H1 (cell line): Measurements from ENCODE around the gene FAM219A. TPM values are rescaled to one million over a fixed set of nuclear protein-coding genes. Genes with fewer than 3 reads are reported as not detected.

ENCODE experiments used
- BCL11A ChIP-seq, 2 experiments: IDR thresholded peaks; one replicate each; pipeline ENCODE4 v1.6.1; 2011; ENCODE audit warnings: low read depth in 2 of 2, low read length in 2 of 2, mild to moderate bottlenecking in 2 of 2
- JUN ChIP-seq: IDR thresholded peaks from 2 replicates; pipeline ENCODE4 v1.6.1; 2011; ENCODE audit warnings: low read depth, mild to moderate bottlenecking, improper control_type of control experiment, low read length
- KDM4A ChIP-seq: IDR thresholded peaks from one replicate; pipeline ENCODE4 v1.7.1; 2012; ENCODE audit warnings: low read depth, mild to moderate bottlenecking, moderate library complexity, low read length, inconsistent platforms; ENCODE audit not compliant: severe bottlenecking
- MAX ChIP-seq: IDR thresholded peaks from 2 replicates; pipeline ENCODE4 v1.6.1; 2012; ENCODE audit warnings: inconsistent platforms
- SIRT6 ChIP-seq: IDR thresholded peaks from one replicate; pipeline ENCODE4 v1.7.1; 2012; ENCODE audit warnings: low read length, inconsistent platforms
- TAF1 ChIP-seq: IDR thresholded peaks from 2 replicates; pipeline ENCODE4 v1.6.1; 2011; ENCODE audit warnings: mild to moderate bottlenecking, low read depth, low read length
- TBP ChIP-seq: IDR thresholded peaks from 2 replicates; pipeline ENCODE4 v1.6.1; 2011; ENCODE audit warnings: low read depth, low read length, improper control_type of control experiment
- polyA plus RNA-seq, 7 experiments: library from polyadenylated mRNA; depleted of rRNA in 3 of 7; stranded (reverse) in 5 of 7; unstranded in 2 of 7; fragments of >200 nt in 5 of 7; fragments of 200-250 nt in 2 of 7; gene quantifications; 1 replicate in 5 of 7; 2 replicates in 1 of 7; 4 replicates in 1 of 7; pipeline versions ENCODE4 v1.2.1 to v1.2.3, GENCODE V29; 2011 to 2013; ENCODE audit warnings: missing spikeins in 2 of 7, mixed read lengths in 2 of 7
- total RNA-seq: library from RNA; stranded (reverse); fragmentation: NEBNext Ultra II Directional; extraction: Animal tissue kit (Norgen Biotek cat#: 25700); gene quantifications from 2 replicates; pipeline ENCODE4 v1.2.1, GENCODE V29; 2021

FAM219A gene
- total and polyA plus RNA-seq, 2 of the 8 experiments (the other 6 are each of a cell fraction or from before 2014, with no cell fraction given) = 7.7 to 10.4 TPM

GRCh38 chr9:34382054-34382453 lies 76.3 kb downstream of the FAM219A start (continued):
- no peak for TF ChIP-seq BCL11A (IDR thresholded peaks at IDR 0.05; ENCODE audit: low read depth in 2 of 2, low read length in 2 of 2)
- no peak for TF ChIP-seq MAX
- TF ChIP-seq SIRT6 = no peak
- no peak for TF ChIP-seq TAF1
- no peak for TF ChIP-seq JUN
- no peak for TF ChIP-seq KDM4A
- TF ChIP-seq TBP = no peak
- TF ChIP-seq, all 59 proteins: peak for 0
